ENCODE data around the gene SLC7A5. TPM values are rescaled to one million over a fixed set of nuclear protein-coding genes. Genes with fewer than 3 reads are reported as not detected.
A peak's percentile ranks its signal among the peaks of the same experiment; 100 is the strongest.
"Not testable (repeated sequence)": the region's sequence is repeated elsewhere in the genome, so short reads cannot be mapped to it uniquely, and the experiment has no call there.

The SLC7A5 gene
- total RNA-seq, 6 experiments from 2014 or later = 112 to 133 (median 124) TPM

DNA sequence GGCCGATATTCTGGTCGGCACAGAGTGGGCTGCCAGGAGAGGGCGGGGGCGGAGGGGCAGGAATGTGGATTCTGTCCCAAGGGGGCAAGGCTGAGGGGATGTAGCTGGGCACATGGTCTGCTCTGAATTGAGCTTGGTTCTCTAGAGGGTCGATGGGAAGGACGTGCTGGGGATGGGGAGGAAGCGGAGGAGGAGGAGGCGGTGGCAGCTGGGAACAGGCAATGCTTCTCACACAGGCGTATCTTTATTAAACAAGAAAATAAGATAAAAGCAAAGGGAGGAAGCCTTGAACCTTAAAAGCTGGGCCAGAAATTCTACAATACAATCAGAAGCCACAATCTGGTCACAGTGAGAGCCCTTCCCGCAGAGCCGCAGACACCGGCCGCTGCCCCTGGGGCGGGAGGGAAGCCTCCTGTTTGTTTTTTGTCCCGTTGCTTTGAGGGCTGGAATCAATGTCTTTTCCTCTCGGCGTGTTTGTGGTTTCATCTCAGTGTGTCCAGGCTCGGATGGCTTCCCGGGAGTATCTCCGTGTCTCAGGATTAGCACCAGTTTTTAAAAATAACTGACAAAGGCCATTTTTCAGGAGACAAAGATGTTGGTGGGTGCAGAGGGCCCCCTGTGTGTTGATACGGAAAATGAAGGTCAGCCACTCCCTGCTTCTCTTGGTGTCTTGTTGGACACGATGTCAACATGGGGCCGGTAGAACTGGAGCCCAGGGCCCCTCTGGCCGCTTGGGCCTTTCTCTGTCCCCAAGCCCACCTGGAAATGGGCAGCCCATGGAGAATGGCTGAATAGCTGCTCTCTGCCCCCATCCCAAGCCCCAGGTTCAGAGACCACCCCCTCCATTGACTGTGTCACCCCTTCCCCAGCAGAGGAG lies 12.3 kb upstream of the SLC7A5 start:
- no peak for TF ChIP-seq CTCF (IDR thresholded peaks at IDR 0.05)
- Mint-ChIP-seq H3K9me3 (no peaks in the 10 kb centered on the region), H3K27me3 (ENCODE audit: insufficient read depth) (peaks cover 24% of the 10 kb centered on the region), H3K36me3 (ENCODE audit: low read depth) (no peaks in the 10 kb centered on the region), H3K27ac (no peak overlapping the region), H3K4me3 (no peak overlapping the region), H3K4me1 (ENCODE audit: low read depth) (no peaks in the 10 kb centered on the region)
- DNase-seq = no peak

DNA sequence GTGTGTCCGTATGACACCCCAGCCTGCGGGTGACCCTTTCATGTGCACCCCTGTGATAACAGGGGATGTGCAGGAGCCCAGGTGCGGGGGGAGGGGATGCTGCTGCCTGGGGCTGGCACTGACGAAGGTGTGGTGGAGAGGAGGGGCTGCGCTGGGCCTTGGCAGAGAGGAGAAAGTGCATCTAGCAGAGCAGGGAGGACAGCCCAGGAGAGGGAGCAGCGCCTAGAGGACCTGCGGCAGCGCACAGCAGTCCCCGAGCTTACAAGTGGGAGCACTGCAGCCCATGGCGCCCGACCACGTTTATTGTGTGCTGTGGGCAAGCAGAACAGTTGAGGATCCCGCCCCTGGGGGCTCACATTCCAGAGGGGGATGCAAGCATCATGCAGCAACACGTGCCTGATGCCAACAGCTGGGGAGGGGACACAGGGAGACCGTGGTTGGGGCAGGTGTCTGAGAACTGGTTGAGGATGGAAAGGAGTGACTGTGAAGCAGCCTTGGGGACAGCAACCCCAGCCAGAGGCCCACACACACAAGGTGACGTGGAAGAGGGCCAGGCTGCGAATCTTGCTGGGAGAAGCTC lies 10.9 kb upstream of the SLC7A5 start:
- TF ChIP-seq CTCF (IDR thresholded peaks at IDR 0.05) = no peak
- Mint-ChIP-seq H3K27ac (no peak overlapping the region), H3K27me3 (ENCODE audit: insufficient read depth) (peaks cover 32% of the 10 kb centered on the region), H3K4me3 (no peak overlapping the region), H3K4me1 (ENCODE audit: low read depth) (no peaks in the 10 kb centered on the region), H3K9me3 (no peaks in the 10 kb centered on the region), H3K36me3 (ENCODE audit: low read depth) (no peaks in the 10 kb centered on the region)
- no peak for DNase-seq

- H3K4me3 Mint-ChIP-seq; H3K4me1 Mint-ChIP-seq (ENCODE audit: low read depth); DNase-seq; H3K27ac Mint-ChIP-seq; H3K36me3 Mint-ChIP-seq (ENCODE audit: low read depth); H3K9me3 Mint-ChIP-seq: not testable (repeated sequence)
- H3K27me3 Mint-ChIP-seq (ENCODE audit: insufficient read depth) = peaks cover 32% of the 10 kb centered on the region
Observed at GRCh38 chr16:87879411-87880013, 10.2 kb upstream of the SLC7A5 start.

- Mint-ChIP-seq H3K4me3 (no peak overlapping the region), H3K27me3 (ENCODE audit: insufficient read depth) (peaks cover 34% of the 10 kb centered on the region), H3K9me3 (no peaks in the 10 kb centered on the region), H3K27ac (no peak overlapping the region), H3K4me1 (ENCODE audit: low read depth) (no peaks in the 10 kb centered on the region), H3K36me3 (ENCODE audit: low read depth) (no peaks in the 10 kb centered on the region)
- no peak for DNase-seq
- no peak for TF ChIP-seq CTCF (IDR thresholded peaks at IDR 0.05)
Observed at GRCh38 chr16:87878704-87879103, 9.4 kb upstream of the SLC7A5 start.

DNA sequence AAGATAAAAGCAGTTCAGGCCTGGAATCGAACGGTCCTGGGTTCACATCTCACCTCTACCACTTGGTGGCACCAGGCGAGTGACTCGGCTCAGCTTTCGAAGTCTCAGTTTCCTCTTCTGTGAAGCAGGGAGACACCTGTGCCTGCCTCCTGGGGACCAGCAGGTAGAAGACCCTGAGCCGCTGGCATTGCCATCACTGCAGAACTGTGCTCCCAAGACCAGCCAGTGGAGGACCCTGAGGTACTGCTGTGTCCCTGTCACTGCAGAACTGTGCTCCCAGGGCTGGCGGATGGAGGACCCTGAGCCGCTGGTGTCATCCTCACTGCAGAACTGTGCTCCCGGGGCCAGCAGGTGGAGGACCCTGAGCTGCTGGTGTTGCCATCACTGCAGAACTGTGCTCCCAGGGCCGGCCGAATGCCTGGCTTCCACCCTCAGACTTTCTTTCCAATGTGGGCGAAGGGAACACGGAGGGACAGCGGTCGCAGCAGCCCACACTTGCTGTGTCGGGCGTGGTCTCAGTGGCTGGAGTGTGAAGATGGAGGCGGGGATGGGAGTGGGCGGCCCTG lies 8.7 kb upstream of the SLC7A5 start:
- H3K27ac Mint-ChIP-seq = no peak overlapping the region
- H3K4me1 Mint-ChIP-seq (ENCODE audit: low read depth) = no peaks in the 10 kb centered on the region
- H3K9me3 Mint-ChIP-seq = no peaks in the 10 kb centered on the region
- no peaks in the 10 kb centered on the region for H3K36me3 Mint-ChIP-seq (ENCODE audit: low read depth)
- peak; percentile 56 for TF ChIP-seq CTCF (IDR thresholded peaks at IDR 0.05)
- no peak overlapping the region for H3K4me3 Mint-ChIP-seq
- H3K27me3 Mint-ChIP-seq (ENCODE audit: insufficient read depth) = peaks cover 33% of the 10 kb centered on the region
- DNase-seq = no peak
